Measurements from ENCODE around the gene GET3. TPM values are rescaled to one million over a fixed set of nuclear protein-coding genes. Genes with fewer than 3 reads are reported as not detected.

The GET3 gene
- 56.9 and 70.8 TPM in 2 replicates for total RNA-seq

DNA sequence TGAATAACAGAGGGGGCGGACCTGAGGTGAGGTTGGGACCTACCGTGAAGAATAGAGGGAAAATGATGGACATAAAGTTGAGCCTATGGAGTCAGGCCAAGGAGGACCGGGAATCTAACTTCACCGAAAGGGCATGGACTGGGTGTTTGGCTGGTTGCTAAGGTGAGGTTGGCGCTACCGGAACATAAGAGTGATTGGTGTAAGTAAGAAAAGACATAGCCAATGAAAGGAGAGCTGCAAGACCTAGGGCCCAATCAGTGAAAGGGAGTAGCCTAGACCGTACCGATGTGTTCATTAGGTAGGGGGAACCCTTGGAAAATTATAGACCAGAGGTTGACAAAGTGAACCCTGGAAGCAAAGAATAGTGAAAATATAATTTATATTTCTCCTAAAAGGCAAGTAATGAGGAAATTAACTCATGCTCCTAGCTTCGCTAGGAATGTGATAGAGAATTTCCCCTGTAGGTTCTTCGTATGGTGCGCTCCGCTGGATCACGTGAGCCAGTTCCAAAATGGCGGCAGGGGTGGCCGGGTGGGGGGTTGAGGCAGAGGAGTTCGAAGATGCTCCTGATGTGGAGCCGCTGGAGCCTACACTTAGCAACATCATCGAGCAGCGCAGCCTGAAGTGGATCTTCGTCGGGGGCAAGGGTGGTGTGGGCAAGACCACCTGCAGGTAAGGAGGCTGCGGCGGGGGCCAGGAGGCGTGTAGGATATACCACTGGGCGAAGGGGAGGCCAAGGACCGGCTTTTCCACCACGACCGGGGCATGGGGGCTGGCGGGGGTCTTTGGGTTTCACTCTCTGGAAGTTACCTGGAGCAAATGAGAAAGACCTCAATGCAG lies at the start of gene GET3:
Gene GET3, plus strand, starts transcription at position 503 of the 840 bp plus-strand sequence. Its CDS starts 9 bp downstream, at position 512.

DNA sequence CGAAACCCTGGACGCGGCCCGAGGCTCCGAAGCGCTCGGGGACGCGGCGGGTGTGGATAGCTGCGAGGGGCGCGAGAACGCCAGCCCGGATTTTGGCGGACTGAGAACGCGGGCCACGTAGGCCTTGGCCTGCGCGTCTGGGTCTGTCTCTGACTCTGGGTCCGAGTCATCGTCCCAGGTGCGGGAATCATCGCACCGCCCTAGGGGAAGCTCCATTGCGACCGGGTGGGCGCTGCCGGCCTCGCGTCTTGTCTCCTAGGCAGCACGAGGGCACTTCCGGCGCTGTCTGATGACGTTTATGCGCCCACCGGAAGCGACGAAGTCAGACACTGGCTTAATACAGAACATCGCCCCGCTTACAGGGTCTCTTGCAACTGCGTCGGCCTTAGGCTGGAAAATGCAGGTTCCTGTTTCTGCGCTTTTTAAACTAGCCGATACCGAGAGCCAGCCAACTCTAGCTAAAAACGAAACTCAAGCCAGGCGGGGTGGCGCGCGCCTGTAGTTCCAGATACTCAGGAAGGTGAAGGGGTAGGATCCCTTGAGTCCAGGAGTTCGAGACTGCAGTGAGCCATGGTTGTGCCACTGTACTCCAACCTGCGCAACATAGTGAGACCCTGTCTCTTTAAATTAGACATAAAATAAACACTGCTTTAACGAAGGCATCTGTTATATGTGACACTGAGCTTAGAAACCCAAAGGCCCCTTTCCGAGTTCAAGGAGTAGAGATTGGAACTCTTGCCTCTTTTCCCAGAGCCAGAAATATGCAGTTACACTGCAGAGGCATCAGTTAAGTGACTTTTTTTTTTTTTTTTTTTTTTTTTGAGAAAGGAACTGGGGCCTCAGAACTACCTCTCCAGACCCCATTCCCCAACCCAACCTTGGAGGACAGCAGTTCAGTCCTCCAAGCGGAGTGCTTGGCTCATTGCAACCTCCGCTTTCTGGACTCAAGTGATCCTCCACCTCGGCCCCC lies 40.6 kb upstream of the GET3 start, which contains the start of gene FBXW9:
Gene FBXW9, minus strand, starts transcription at position 266 of the 970 bp plus-strand sequence. Its CDS starts 50 bp downstream, at position 216.

DNA sequence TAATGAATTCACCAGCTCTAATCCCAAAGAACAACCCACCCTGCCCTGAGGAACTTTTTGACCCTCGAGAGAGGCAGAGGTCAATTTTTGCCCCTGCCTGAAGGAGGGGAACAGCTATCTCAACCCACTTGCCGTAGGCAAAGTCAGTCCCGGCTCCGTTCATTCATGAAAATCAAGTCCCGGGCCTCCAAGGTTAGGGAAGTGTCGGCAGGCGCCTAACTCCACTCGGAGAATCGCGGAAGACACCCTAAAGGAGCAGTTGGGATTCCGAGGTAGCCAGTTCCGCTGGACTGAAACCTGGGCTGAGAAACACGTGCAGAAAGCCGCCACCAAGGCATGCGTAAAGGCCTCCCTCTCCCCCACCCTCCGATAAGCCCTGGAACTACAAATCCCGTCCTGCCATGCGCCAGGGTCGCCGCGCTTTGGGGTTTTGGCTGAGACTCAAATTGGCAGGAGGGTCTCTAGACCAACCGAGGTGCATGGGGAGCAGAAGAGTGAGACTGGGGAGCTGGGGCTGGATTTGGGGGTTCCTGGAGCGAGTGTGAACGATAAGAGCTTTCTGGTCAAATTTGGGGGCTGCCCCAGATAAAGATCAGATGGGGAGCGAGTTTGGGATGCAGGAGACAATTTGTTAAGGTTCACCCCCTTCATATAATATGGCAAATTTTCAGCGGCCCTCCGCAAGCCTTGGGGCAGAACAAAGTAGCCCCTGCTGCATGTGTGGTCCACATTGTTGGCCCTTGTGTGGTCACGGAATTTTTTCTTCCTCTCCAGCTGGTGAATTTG lies 13.5 kb upstream of the GET3 start, which contains the start of gene TNPO2:
Gene TNPO2, minus strand, starts transcription at position 292 of the 786 bp plus-strand sequence. CDS start 2,955 bp downstream, outside the sequence.

DNA sequence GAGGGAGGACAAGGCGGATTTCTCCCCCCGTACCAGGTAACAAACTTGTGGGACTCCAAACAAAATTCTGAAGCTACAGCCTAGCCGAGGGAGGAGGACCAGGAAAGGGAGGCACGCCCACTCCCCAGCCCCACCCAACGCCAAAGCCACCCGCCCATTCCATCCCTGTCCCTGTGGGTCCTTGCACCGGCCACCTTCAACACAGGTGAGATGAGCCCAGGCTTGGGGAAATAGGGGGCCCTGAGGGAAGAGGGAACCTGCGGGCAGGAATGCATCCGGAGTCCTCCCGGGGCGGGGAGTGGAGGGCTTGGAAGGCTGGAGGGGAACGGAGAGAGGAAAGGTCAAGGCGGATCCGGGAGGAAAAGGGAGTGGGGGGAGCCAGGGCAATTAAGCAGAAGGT lies 14.3 kb downstream of the GET3 start, which contains the start of gene BEST2:
Gene BEST2, plus strand, starts transcription at position 157 of the 400 bp plus-strand sequence. CDS start 802 bp downstream, outside the sequence.

DNA sequence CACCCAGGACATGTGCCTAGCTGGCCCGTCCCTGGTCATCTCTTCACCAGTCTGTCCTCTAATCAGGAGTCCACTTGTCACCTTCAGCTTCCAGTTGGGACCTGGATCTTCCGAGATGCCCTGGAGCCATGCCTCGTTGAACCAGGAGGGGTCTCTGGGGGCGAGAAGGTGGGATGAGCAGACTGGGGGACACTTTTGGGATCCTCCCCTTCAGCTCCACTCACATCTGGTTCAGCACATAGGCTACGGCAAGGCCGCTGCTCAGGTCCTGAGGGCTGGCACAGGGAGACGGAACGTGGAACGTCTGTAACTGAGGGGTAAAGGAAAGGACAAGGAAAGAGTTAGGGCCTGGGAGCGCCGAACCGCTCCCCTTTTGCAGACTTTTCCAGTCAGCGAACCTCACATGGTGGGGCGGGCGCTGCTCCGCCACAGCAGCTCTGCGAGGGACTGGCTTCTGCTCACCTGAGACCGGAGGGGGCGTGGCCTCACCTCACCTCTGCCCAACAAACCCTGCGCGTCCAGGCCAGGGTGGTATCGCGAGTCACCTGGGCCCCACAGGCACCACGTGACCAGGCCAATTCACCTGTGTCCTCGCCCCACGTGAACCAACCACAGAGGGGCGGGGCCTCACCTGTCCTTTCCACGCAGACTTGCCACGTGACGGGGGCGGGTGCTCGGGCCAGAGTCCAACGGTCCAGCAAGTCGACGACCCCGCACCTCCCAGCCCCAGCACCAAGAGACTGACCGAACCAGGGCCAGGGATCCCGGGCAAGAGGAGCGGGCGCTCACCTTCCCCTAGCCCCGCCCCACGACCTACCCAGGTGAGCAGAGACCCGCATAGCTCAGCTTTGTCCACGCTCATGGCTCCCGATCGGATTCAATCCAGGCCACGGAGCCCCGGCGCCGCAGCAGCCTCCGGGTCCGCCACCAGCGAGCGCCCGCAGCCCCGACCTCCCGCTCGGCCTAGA lies 37.6 kb downstream of the GET3 start, which contains the start of gene HOOK2:
Gene HOOK2, minus strand, starts transcription at position 965 of the 968 bp plus-strand sequence. Its CDS starts 103 bp downstream, at position 862.

DNA sequence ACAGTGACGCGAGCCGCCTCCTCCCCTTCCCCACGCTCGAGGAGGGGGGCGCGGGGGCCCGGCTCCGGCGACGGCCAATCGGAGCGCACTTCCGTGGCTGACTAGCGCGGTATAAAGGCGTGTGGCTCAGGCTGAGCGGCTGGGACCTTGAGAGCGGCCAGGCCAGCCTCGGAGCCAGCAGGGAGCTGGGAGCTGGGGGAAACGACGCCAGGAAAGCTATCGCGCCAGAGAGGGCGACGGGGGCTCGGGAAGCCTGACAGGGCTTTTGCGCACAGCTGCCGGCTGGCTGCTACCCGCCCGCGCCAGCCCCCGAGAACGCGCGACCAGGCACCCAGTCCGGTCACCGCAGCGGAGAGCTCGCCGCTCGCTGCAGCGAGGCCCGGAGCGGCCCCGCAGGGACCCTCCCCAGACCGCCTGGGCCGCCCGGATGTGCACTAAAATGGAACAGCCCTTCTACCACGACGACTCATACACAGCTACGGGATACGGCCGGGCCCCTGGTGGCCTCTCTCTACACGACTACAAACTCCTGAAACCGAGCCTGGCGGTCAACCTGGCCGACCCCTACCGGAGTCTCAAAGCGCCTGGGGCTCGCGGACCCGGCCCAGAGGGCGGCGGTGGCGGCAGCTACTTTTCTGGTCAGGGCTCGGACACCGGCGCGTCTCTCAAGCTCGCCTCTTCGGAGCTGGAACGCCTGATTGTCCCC lies 54.2 kb downstream of the GET3 start, which contains the start of gene JUNB:
Gene JUNB, plus strand, starts transcription at position 142 of the 706 bp plus-strand sequence. Its CDS starts 286 bp downstream, at position 428.

Other genes starting within 250 kb of the GET3 start
- gene ZNF564, start 186.0 kb upstream of the GET3 start, total RNA-seq, result 3.4 and 5.3 TPM in 2 replicates
- gene ZNF490, start 126.7 kb upstream of the GET3 start, total RNA-seq, result 3.6 and 5.7 TPM in 2 replicates
- gene ZNF791, start 126.6 kb upstream of the GET3 start, total RNA-seq, result 6.7 and 7.7 TPM in 2 replicates
- gene MAN2B1, start 70.8 kb upstream of the GET3 start, total RNA-seq, result 84.3 and 93.9 TPM in 2 replicates
- 5.2 and 9.6 TPM in 2 replicates for gene WDR83, start 70.7 kb upstream of the GET3 start, total RNA-seq
- gene DHPS, start 55.6 kb upstream of the GET3 start, total RNA-seq, result 48.9 and 66.1 TPM in 2 replicates
- not detected in 2 replicates for gene GNG14, start 49.5 kb upstream of the GET3 start, total RNA-seq
- 6.8 and 10.0 TPM in 2 replicates for gene FBXW9, start 40.9 kb upstream of the GET3 start, total RNA-seq
- gene TNPO2, start 13.6 kb upstream of the GET3 start, total RNA-seq, result 19.6 and 32.4 TPM in 2 replicates
- 401 and 414 TPM in 2 replicates for gene TRIR, start 2.8 kb upstream of the GET3 start, total RNA-seq
- gene BEST2, start 14.3 kb downstream of the GET3 start, total RNA-seq, result under 0.01 TPM in 1 of 2 replicates, not detected in the other
- 11.7 and 16.1 TPM in 2 replicates for gene HOOK2, start 38.1 kb downstream of the GET3 start, total RNA-seq
- 334 and 352 TPM in 2 replicates for gene JUNB, start 54.0 kb downstream of the GET3 start, total RNA-seq
- 184 and 198 TPM in 2 replicates for gene PRDX2, start 64.3 kb downstream of the GET3 start, total RNA-seq
- not detected in 2 replicates for gene THSD8, start 64.6 kb downstream of the GET3 start, total RNA-seq
- gene RNASEH2A, start 69.1 kb downstream of the GET3 start, total RNA-seq, result 7.7 and 9.2 TPM in 2 replicates
- gene RTBDN, start 97.1 kb downstream of the GET3 start, total RNA-seq, result 0.43 TPM in 1 of 2 replicates, not detected in the other
- gene MAST1, start 101.0 kb downstream of the GET3 start, total RNA-seq, result 0.12 and 1.0 TPM in 2 replicates
- 42.4 and 52.9 TPM in 2 replicates for gene DNASE2, start 144.0 kb downstream of the GET3 start, total RNA-seq
- gene KLF1, start 149.7 kb downstream of the GET3 start, total RNA-seq, result not detected in 2 replicates
- 21.3 and 30.9 TPM in 2 replicates for gene GCDH, start 153.7 kb downstream of the GET3 start, total RNA-seq
- not detected in 2 replicates for gene SYCE2, start 181.8 kb downstream of the GET3 start, total RNA-seq
- gene FARSA, start 196.2 kb downstream of the GET3 start, total RNA-seq, result 42.8 and 50.0 TPM in 2 replicates
- gene CALR, start 201.1 kb downstream of the GET3 start, total RNA-seq, result 809 and 1,214 TPM in 2 replicates
- 60.3 and 70.8 TPM in 2 replicates for gene RAD23A, start 208.4 kb downstream of the GET3 start, total RNA-seq
- 47.1 and 57.1 TPM in 2 replicates for gene GADD45GIP1, start 219.7 kb downstream of the GET3 start, total RNA-seq
- not detected in 2 replicates for gene DAND5, start 232.1 kb downstream of the GET3 start, total RNA-seq